ENCODE measurements around the gene DTX3L.

Gene DTX3L

GRCh38 chr3:122535964-122536631 is 28.0 kb upstream of the DTX3L start:
- no peaks in the 10 kb centered on the region for H3K9me3 ChIP-seq (ENCODE audit: control insufficient read depth, low read length)
- H3K27ac ChIP-seq (ENCODE audit: insufficient read depth, low read depth, low read length, poor library complexity, severe bottlenecking), result no peak overlapping the region
- no peaks in the 10 kb centered on the region for H3K4me1 ChIP-seq (ENCODE audit: control insufficient read depth, insufficient read depth, low read length)
- H3K4me3 ChIP-seq (ENCODE audit: insufficient read depth, low read depth, low read length), result no peak overlapping the region
- H3K36me3 ChIP-seq (ENCODE audit: control insufficient read depth, insufficient read depth, low read length), result no peaks in the 10 kb centered on the region
- no peaks in the 10 kb centered on the region for H3K27me3 ChIP-seq (ENCODE audit: control insufficient read depth, insufficient read depth, low read length, poor library complexity, severe bottlenecking)
- 71 to 75% methylated on average over 6 of the region's 6 CpGs for WGBS, 2 experiments

- H3K36me3 ChIP-seq (ENCODE audit: control insufficient read depth, insufficient read depth, low read length), result no peaks in the 10 kb centered on the region
- H3K4me3 ChIP-seq (ENCODE audit: insufficient read depth, low read depth, low read length), result no peak overlapping the region
- H3K9me3 ChIP-seq (ENCODE audit: control insufficient read depth, low read length), result no peaks in the 10 kb centered on the region
- H3K27ac ChIP-seq (ENCODE audit: insufficient read depth, low read depth, low read length, poor library complexity, severe bottlenecking), result no peak overlapping the region
- 42 to 47% methylated on average over 3 of the region's 3 CpGs for WGBS, 2 experiments
- no peaks in the 10 kb centered on the region for H3K27me3 ChIP-seq (ENCODE audit: control insufficient read depth, insufficient read depth, low read length, poor library complexity, severe bottlenecking)
- H3K4me1 ChIP-seq (ENCODE audit: control insufficient read depth, insufficient read depth, low read length), result no peaks in the 10 kb centered on the region
These were observed 27.5 kb upstream of the DTX3L start for GRCh38 chr3:122536632-122537001.

- H3K4me1 ChIP-seq (ENCODE audit: control insufficient read depth, insufficient read depth, low read length), result no peaks in the 10 kb centered on the region
- H3K27me3 ChIP-seq (ENCODE audit: control insufficient read depth, insufficient read depth, low read length, poor library complexity, severe bottlenecking), result no peaks in the 10 kb centered on the region
- H3K9me3 ChIP-seq (ENCODE audit: control insufficient read depth, low read length), result no peaks in the 10 kb centered on the region
- WGBS, 2 experiments, result 93 to 95% methylated on average over 7 of the region's 7 CpGs
- no peaks in the 10 kb centered on the region for H3K36me3 ChIP-seq (ENCODE audit: control insufficient read depth, insufficient read depth, low read length)
- H3K27ac ChIP-seq (ENCODE audit: insufficient read depth, low read depth, low read length, poor library complexity, severe bottlenecking), result no peak overlapping the region
- H3K4me3 ChIP-seq (ENCODE audit: insufficient read depth, low read depth, low read length), result no peak overlapping the region
These were observed 25.1 kb upstream of the DTX3L start for GRCh38 chr3:122538956-122539490.

- H3K27me3 ChIP-seq (ENCODE audit: control insufficient read depth, insufficient read depth, low read length, poor library complexity, severe bottlenecking), result no peaks in the 10 kb centered on the region
- 94% methylated on average over 5 of the region's 5 CpGs for WGBS, 2 experiments
- no peaks in the 10 kb centered on the region for H3K9me3 ChIP-seq (ENCODE audit: control insufficient read depth, low read length)
- H3K36me3 ChIP-seq (ENCODE audit: control insufficient read depth, insufficient read depth, low read length), result no peaks in the 10 kb centered on the region
- no peak overlapping the region for H3K4me3 ChIP-seq (ENCODE audit: insufficient read depth, low read depth, low read length)
- no peaks in the 10 kb centered on the region for H3K4me1 ChIP-seq (ENCODE audit: control insufficient read depth, insufficient read depth, low read length)
- H3K27ac ChIP-seq (ENCODE audit: insufficient read depth, low read depth, low read length, poor library complexity, severe bottlenecking), result no peak overlapping the region
These were observed 18.0 kb upstream of the DTX3L start for GRCh38 chr3:122546151-122546550.

- Histone ChIP-seq H3K4me1 (ENCODE audit: control insufficient read depth, insufficient read depth, low read length) (no peaks in the 10 kb centered on the region), H3K27me3 (ENCODE audit: control insufficient read depth, insufficient read depth, low read length, poor library complexity, severe bottlenecking) (no peaks in the 10 kb centered on the region), H3K4me3 (ENCODE audit: insufficient read depth, low read depth, low read length) (no peak overlapping the region), H3K9me3 (ENCODE audit: control insufficient read depth, low read length) (no peaks in the 10 kb centered on the region), H3K36me3 (ENCODE audit: control insufficient read depth, insufficient read depth, low read length) (no peaks in the 10 kb centered on the region), H3K27ac (ENCODE audit: insufficient read depth, low read depth, low read length, poor library complexity, severe bottlenecking) (no peak overlapping the region)
- WGBS, 2 experiments, result 89 to 93% methylated on average over 3 of the region's 3 CpGs
These were observed 16.1 kb upstream of the DTX3L start for GRCh38 chr3:122548076-122548475.

GRCh38 chr3:122548619-122549018 is 15.5 kb upstream of the DTX3L start:
- Histone ChIP-seq H3K27ac (ENCODE audit: insufficient read depth, low read depth, low read length, poor library complexity, severe bottlenecking) (no peak overlapping the region), H3K4me3 (ENCODE audit: insufficient read depth, low read depth, low read length) (no peak overlapping the region), H3K27me3 (ENCODE audit: control insufficient read depth, insufficient read depth, low read length, poor library complexity, severe bottlenecking) (no peaks in the 10 kb centered on the region), H3K4me1 (ENCODE audit: control insufficient read depth, insufficient read depth, low read length) (no peaks in the 10 kb centered on the region), H3K36me3 (ENCODE audit: control insufficient read depth, insufficient read depth, low read length) (no peaks in the 10 kb centered on the region), H3K9me3 (ENCODE audit: control insufficient read depth, low read length) (no peaks in the 10 kb centered on the region)
- WGBS, 2 experiments, result 89 to 100% methylated on average over 1 of the region's 1 CpG

GRCh38 chr3:122553171-122553570 is 11.0 kb upstream of the DTX3L start:
- Histone ChIP-seq H3K27me3 (ENCODE audit: control insufficient read depth, insufficient read depth, low read length, poor library complexity, severe bottlenecking) (no peaks in the 10 kb centered on the region), H3K9me3 (ENCODE audit: control insufficient read depth, low read length) (no peaks in the 10 kb centered on the region), H3K4me3 (ENCODE audit: insufficient read depth, low read depth, low read length) (no peak overlapping the region), H3K27ac (ENCODE audit: insufficient read depth, low read depth, low read length, poor library complexity, severe bottlenecking) (no peak overlapping the region), H3K4me1 (ENCODE audit: control insufficient read depth, insufficient read depth, low read length) (no peaks in the 10 kb centered on the region), H3K36me3 (ENCODE audit: control insufficient read depth, insufficient read depth, low read length) (no peaks in the 10 kb centered on the region)
- WGBS, 2 experiments, result 67 to 89% methylated on average over 1 to 3 of the region's 3 CpGs

- Histone ChIP-seq H3K27me3 (ENCODE audit: control insufficient read depth, insufficient read depth, low read length, poor library complexity, severe bottlenecking) (no peaks in the 10 kb centered on the region), H3K9me3 (ENCODE audit: control insufficient read depth, low read length) (no peaks in the 10 kb centered on the region), H3K4me1 (ENCODE audit: control insufficient read depth, insufficient read depth, low read length) (no peaks in the 10 kb centered on the region), H3K4me3 (ENCODE audit: insufficient read depth, low read depth, low read length) (no peak overlapping the region), H3K27ac (ENCODE audit: insufficient read depth, low read depth, low read length, poor library complexity, severe bottlenecking) (no peak overlapping the region), H3K36me3 (ENCODE audit: control insufficient read depth, insufficient read depth, low read length) (no peaks in the 10 kb centered on the region)
- WGBS, 2 experiments, result 81 to 93% methylated on average over 5 to 6 of the region's 6 CpGs
These were observed 8.7 kb upstream of the DTX3L start for GRCh38 chr3:122555275-122556071.

- Histone ChIP-seq H3K27me3 (ENCODE audit: control insufficient read depth, insufficient read depth, low read length, poor library complexity, severe bottlenecking) (no peaks in the 10 kb centered on the region), H3K27ac (ENCODE audit: insufficient read depth, low read depth, low read length, poor library complexity, severe bottlenecking) (no peak overlapping the region), H3K36me3 (ENCODE audit: control insufficient read depth, insufficient read depth, low read length) (no peaks in the 10 kb centered on the region), H3K4me3 (ENCODE audit: insufficient read depth, low read depth, low read length) (no peak overlapping the region), H3K4me1 (ENCODE audit: control insufficient read depth, insufficient read depth, low read length) (no peaks in the 10 kb centered on the region), H3K9me3 (ENCODE audit: control insufficient read depth, low read length) (no peaks in the 10 kb centered on the region)
- 89 to 94% methylated on average over 5 of the region's 5 CpGs for WGBS, 2 experiments
These were observed 6.8 kb upstream of the DTX3L start for GRCh38 chr3:122557356-122557755.

GRCh38 chr3:122558605-122559004 is 5.5 kb upstream of the DTX3L start:
- Histone ChIP-seq H3K27me3 (ENCODE audit: control insufficient read depth, insufficient read depth, low read length, poor library complexity, severe bottlenecking) (peaks cover 3% of the 10 kb centered on the region), H3K27ac (ENCODE audit: insufficient read depth, low read depth, low read length, poor library complexity, severe bottlenecking) (no peak overlapping the region), H3K36me3 (ENCODE audit: control insufficient read depth, insufficient read depth, low read length) (no peaks in the 10 kb centered on the region), H3K9me3 (ENCODE audit: control insufficient read depth, low read length) (no peaks in the 10 kb centered on the region), H3K4me3 (ENCODE audit: insufficient read depth, low read depth, low read length) (no peak overlapping the region), H3K4me1 (ENCODE audit: control insufficient read depth, insufficient read depth, low read length) (peaks cover 1% of the 10 kb centered on the region)
- WGBS, 2 experiments, result 93 to 95% methylated on average over 6 of the region's 6 CpGs
